Esophagus muscularis mucosa (tissue), 4 donors: ENCODE results near the gene GRIP1. TPM values are rescaled to one million over a fixed set of nuclear protein-coding genes. Genes with fewer than 3 reads are reported as not detected.

Source experiments
- DNase-seq: peaks from one replicate; pipeline ENCODE4 v3.0.0-alpha.2; 2017; ENCODE audit errors: extremely low spot score
- H3K27ac ChIP-seq, 4 donors: fragments of 200-600 bp; sonication (generic); replicated peaks in 1 of 4; 1 replicate in 3 of 4; 2 replicates in 1 of 4; pipeline ENCODE4 v1.5.1; 2016 to 2019; ENCODE audit warnings: mild to moderate bottlenecking in 1 of 4
- H3K27me3 ChIP-seq, 4 donors: fragments of 200-600 bp; sonication (generic); one replicate each; pipeline versions ENCODE4 v1.5.1 to v1.6.0; 2016 to 2019
- H3K36me3 ChIP-seq, 4 donors: fragments of 200-600 bp; sonication (generic); one replicate each; pipeline ENCODE4 v1.5.1; 2016 to 2019
- H3K4me1 ChIP-seq, 4 donors: fragments of 200-600 bp; sonication (generic); one replicate each; pipeline ENCODE4 v1.5.1; 2016 to 2019
- H3K4me3 ChIP-seq, 4 donors: fragments of 200-600 bp; sonication (generic); 1 replicate in 2 of 4; 2 replicates in 2 of 4; pipeline ENCODE4 v1.5.1; 2016 to 2019; ENCODE audit warnings: mild to moderate bottlenecking in 4 of 4, moderate library complexity in 1 of 4
- H3K9me3 ChIP-seq, 4 donors: fragments of 200-600 bp; sonication (generic); 1 replicate in 3 of 4; 2 replicates in 1 of 4; pipeline ENCODE4 v1.5.1; 2016 to 2019
- CTCF ChIP-seq, 3 experiments: fragments of 200-600 bp in 2 of 3; fragments of 450-650 bp in 1 of 3; sonication (generic) in 2 of 3; IDR thresholded peaks; one replicate each; pipeline ENCODE4 v1.5.1; 2017 to 2019; ENCODE audit warnings: antibody characterized with exemption in 3 of 3, mild to moderate bottlenecking in 2 of 3, moderate library complexity in 1 of 3
- EP300 ChIP-seq: sonication (generic); formaldehyde crosslinking; IDR thresholded peaks from one replicate; pipeline ENCODE4 v1.6.1; 2017; ENCODE audit warnings: antibody characterized with exemption
- POLR2A ChIP-seq: fragments of 450-650 bp; IDR thresholded peaks from one replicate; pipeline ENCODE4 v1.6.1; 2017; ENCODE audit warnings: antibody characterized with exemption, moderate library complexity, mild to moderate bottlenecking, low read depth
- POLR2AphosphoS5 ChIP-seq, 2 donors: sonication (generic); formaldehyde crosslinking; IDR thresholded peaks; one replicate each; pipeline ENCODE4 v1.6.1; 2017; ENCODE audit warnings: antibody characterized with exemption in 2 of 2
- WGBS: methylation state at CpG from one replicate; pipeline ENCODE4 v1.1.5; 2018; 5-methylcytosine and 5-hydroxymethylcytosine counted together
- intact Hi-C: fragments of 100-400 bp; cut with DNase I; formaldehyde crosslinking; loops from one replicate; pipeline ENCODE4 v1.15.1; 2023
- total RNA-seq, 4 donors: library from RNA; depleted of rRNA; stranded (reverse); fragments of >200 nt; gene quantifications; one replicate each; pipeline versions ENCODE4 v1.1.0 to v1.2.1, GENCODE V29; 2016

GRIP1 gene
- total RNA-seq, 4 donors from 2014 or later: 12.5 to 15.2 (median 13.6) TPM

- no peaks in the 10 kb centered on the region for H3K9me3 ChIP-seq
- intact Hi-C loops: no loop called here
- DNase-seq: no peak
- H3K36me3 ChIP-seq: peaks cover 4 to 36% (median 5%) of the 10 kb centered on the region in 4 donors
- TF ChIP-seq EP300: no peak
- no peak for TF ChIP-seq POLR2AphosphoS5 (IDR thresholded peaks at IDR 0.05)
- TF ChIP-seq CTCF (IDR thresholded peaks at IDR 0.05): no peak
- no peak for TF ChIP-seq POLR2A
- H3K27ac ChIP-seq: no peak overlapping the region
- no peak overlapping the region for H3K4me3 ChIP-seq
- H3K27me3 ChIP-seq: no peaks in the 10 kb centered on the region
- H3K4me1 ChIP-seq: no peaks in the 10 kb centered on the region
Observed at GRCh38 chr12:66321435-66321834, 357.4 kb downstream of the GRIP1 start.

DNA sequence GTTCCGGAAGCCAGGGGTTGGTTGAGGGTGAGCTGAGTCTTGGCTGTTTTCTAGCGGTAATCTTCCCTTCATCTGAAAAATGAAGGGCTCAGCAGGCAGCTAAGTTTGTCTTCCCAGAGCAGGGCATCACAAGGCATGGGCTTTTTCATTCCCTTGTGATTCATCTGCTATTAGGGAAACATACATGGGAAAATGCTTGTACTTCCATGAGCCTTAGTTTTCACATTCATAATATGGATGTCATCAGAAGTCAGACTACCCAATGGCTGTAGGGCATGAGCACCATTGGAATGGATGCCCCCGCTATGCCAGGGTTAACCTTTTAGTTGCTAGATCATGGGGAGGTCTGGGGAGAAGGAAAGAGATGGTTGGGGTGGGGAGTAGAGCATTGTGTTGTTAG, 357.9 kb downstream of the GRIP1 start:
- intact Hi-C loops: no loop called here
- TF ChIP-seq POLR2A: no peak
- no peak for TF ChIP-seq EP300
- no peak for TF ChIP-seq POLR2AphosphoS5 (IDR thresholded peaks at IDR 0.05)
- no peak for TF ChIP-seq CTCF (IDR thresholded peaks at IDR 0.05)

DNA sequence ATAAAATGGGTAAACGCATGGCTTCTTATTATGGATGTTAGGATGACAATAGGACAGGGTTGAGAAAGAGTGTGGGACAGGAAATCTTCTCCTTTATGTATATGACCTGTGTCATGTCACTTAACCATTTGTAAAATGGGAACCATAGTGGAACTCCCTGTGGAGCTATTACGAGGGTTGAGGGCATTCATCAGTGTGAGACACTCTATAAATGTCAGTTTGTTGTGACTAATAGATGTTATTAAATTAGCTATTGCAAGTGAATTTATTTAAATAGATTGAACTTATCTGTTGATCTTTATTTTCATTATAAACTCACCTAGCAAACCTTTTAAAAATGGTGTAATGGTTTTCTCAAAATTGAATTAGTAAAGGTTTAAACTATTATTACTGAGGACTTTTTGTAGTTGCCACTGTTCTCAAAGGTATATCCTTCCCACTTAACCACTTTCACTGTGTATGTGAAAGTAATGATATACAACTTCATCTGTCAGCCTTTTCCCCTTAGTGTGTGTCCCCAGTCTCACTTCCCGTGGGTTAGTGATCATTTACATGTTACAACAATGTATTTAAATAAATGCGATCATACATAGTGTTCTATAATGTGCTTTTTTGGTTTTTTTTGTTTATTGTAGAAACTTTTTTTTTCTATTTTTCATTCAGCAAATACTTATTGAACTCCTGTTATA, 359.5 kb downstream of the GRIP1 start:
- no peaks in the 10 kb centered on the region for H3K9me3 ChIP-seq
- DNase-seq: no peak
- no peak for TF ChIP-seq EP300
- TF ChIP-seq POLR2AphosphoS5 (IDR thresholded peaks at IDR 0.05): no peak
- intact Hi-C loops: no loop called here
- H3K36me3 ChIP-seq: peaks cover 0 to 29% (median 2%) of the 10 kb centered on the region in 4 donors
- H3K27ac ChIP-seq: no peak overlapping the region
- no peaks in the 10 kb centered on the region for H3K27me3 ChIP-seq
- H3K4me1 ChIP-seq: no peaks in the 10 kb centered on the region
- no peak overlapping the region for H3K4me3 ChIP-seq
- 88% methylated on average over 4 of the region's 4 CpGs for WGBS

More for the DNA sequence above, 357.9 kb downstream of the GRIP1 start:
- no peaks in the 10 kb centered on the region for H3K9me3 ChIP-seq
- H3K36me3 ChIP-seq: peaks cover 0 to 38% (median 2%) of the 10 kb centered on the region in 4 donors
- no peak overlapping the region for H3K4me3 ChIP-seq
- 100% methylated on average over 3 of the region's 3 CpGs for WGBS
- DNase-seq: no peak
- H3K4me1 ChIP-seq: no peaks in the 10 kb centered on the region
- H3K27ac ChIP-seq: no peak overlapping the region
- H3K27me3 ChIP-seq: no peaks in the 10 kb centered on the region

- Histone ChIP-seq H3K4me1 (no peaks in the 10 kb centered on the region), H3K27me3 (no peaks in the 10 kb centered on the region), H3K27ac (no peak overlapping the region), H3K4me3 (no peak overlapping the region), H3K36me3 (peaks cover 0 to 27% (median 10%) of the 10 kb centered on the region in 4 donors), H3K9me3 (no peaks in the 10 kb centered on the region)
- intact Hi-C loops: no loop called here
- no peak for DNase-seq
- TF ChIP-seq POLR2AphosphoS5 (IDR thresholded peaks at IDR 0.05): no peak
- TF ChIP-seq EP300: no peak
- TF ChIP-seq POLR2A: no peak
- TF ChIP-seq CTCF (IDR thresholded peaks at IDR 0.05): no peak
Observed at GRCh38 chr12:66314278-66314677, 364.6 kb downstream of the GRIP1 start.

- no peak for DNase-seq
- Histone ChIP-seq H3K27ac (no peak overlapping the region), H3K27me3 (no peaks in the 10 kb centered on the region), H3K4me1 (no peaks in the 10 kb centered on the region), H3K36me3 (peaks cover 0 to 32% (median 10%) of the 10 kb centered on the region in 4 donors), H3K4me3 (no peak overlapping the region), H3K9me3 (no peaks in the 10 kb centered on the region)
- TF ChIP-seq POLR2AphosphoS5 (IDR thresholded peaks at IDR 0.05) (no peak), POLR2A (no peak), EP300 (no peak), CTCF (IDR thresholded peaks at IDR 0.05) (no peak)
- intact Hi-C loops: no loop called here
- 63% methylated on average over 1 of the region's 1 CpG for WGBS
Observed at GRCh38 chr12:66312189-66312588, 366.7 kb downstream of the GRIP1 start.
